CD4-positive, alpha-beta T cell treated with Interleukin-15 for 1 hour (primary cell): ENCODE results near the gene HSF2BP.
"Not testable (repeated sequence)": the region's sequence is repeated elsewhere in the genome, so short reads cannot be mapped to it uniquely, and the experiment has no call there.

Experiments
- DNase-seq: peaks from one replicate; pipeline ENCODE4 v3.0.0-alpha.2; 2020

HSF2BP gene

DNA sequence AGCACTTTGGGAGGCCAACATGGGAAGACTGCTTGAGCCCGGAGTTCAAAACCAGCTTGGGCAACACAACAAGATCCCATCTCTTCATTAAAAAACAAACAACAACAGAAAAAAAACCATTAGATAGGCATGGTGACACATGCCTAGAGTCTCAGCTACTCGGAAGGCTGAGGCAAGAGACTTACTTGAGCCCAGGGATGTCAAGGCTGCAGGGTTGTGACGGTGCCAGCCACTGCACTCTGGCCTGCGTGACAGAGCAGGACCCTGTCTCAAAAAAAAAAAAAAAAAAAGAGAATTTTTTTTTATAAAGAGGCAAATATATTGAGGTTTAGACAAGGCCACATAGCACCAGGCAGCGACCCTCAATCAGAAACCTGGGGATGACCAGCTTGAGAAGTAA, 62.7 kb downstream of the HSF2BP start:
- DNase-seq, result no peak

DNA sequence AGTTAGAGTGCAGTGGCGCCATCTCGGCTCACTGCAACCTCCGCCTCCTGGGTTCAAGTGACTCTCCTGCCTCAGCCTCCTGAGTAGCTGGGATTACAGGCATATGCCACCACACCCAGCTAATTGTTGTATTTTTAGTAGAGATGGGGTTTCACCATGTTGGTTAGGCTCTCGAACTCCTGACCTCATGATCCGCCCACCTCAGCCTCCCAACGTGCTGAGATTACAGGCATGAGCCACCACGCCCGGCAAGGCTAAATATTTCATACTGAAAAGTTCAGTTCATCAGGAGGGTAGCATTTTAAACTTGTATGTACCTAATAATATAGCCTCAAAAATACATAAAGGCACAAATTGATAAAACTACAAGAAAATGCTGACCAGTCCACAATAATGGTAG, 63.5 kb downstream of the HSF2BP start:
- not testable (repeated sequence) for DNase-seq

DNA sequence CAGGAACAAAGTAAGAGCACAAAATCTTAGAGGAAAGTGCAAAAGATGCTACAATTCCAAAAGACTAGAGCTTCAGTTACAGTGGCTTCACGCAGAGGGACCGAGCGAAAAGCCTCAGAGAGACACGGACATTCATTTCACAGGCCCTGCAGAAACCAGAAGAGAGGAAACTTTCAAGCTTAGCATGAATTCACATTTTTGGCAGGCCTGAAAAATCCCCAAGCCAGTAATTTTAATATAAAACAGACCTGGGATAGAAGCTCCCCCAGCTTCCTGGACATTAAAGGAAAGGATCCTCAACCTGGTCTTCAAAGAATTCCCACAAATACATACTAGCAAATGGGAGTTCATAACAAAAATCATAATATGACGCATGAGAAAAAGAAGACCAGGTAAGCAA, 66.2 kb downstream of the HSF2BP start:
- no peak for DNase-seq

DNA sequence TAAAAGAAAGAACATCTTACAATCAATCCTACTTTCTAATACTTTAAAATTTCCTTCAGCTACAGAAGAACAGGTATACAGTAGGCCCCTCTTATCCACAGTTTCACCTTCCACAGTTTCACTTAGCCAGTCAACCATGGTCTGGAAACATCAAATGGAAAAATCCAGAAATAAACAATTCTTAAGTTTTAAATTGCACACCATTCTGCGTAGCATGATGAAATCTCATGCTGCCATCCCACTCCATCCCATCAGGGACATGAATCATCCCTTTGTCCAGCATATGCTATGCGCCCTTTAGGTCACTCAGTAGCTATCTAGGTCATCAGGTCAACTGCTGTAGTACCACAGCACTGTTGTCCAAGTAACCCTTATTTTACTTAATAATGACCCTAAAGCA, 67.7 kb downstream of the HSF2BP start:
- no peak for DNase-seq

DNA sequence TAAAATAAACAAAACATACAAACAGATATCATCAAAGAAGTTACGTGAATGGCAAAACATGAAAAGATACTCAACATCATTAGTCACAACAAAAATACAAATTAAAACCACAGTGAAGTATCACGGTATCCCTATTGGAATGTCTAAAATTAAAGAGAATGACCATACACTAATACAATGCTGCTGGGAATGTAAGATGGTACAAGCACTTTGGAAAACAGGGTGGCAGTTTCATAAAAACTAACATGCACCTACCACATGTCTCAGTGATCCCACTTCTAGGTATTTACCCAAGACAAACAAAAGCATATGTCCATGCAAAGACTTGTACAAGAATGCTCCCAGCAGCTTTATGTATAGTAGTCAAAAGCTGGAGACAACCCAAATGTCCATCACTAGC, 69.1 kb downstream of the HSF2BP start:
- DNase-seq, result no peak

DNA sequence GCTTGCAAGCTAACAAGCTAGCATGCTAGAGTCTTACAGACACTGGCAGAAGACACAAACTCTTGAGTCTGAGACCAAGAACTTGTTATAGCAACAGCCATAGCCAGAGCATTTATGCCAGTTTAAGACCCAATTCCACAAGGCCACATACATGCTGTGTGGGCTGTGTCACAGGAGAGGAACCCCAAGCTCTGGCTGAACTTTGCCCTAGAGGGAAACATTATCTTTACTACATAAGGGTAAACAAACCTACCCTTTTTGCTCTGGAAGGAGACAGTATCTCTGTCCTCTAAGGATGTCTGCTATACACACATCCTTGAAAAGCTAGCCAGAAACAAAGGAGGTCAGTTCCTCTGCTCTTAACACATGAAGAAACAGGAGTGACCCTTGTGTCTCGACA, 70.3 kb downstream of the HSF2BP start:
- DNase-seq, result no peak

GRCh38 chr21:43585924-43586413, 73.3 kb downstream of the HSF2BP start:
- no peak for DNase-seq

DNA sequence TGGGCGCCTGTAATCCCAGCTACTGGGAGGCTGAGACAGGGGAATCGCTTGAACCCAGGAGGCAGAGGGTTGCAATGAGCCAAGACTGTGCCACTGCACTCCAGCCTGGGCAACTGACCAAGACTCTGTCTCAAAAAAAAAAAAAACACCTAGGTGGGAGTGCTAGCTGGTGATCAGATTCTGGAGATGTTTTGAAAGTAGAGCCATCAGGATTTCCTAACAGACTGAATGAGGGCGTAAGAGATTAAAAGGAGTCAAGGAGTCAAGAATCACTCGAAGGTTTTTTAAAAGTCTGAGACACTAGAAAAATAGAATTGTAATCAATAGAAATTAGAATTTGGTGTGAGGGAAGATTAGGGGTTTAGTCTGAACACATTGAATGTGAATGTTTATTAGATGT, 73.8 kb downstream of the HSF2BP start:
- no peak for DNase-seq

- DNase-seq, result no peak
Measured at GRCh38 chr21:43581453-43581852, 77.8 kb downstream of the HSF2BP start.

GRCh38 chr21:43578677-43579303, 80.5 kb downstream of the HSF2BP start:
- DNase-seq, result no peak

GRCh38 chr21:43575473-43575844, 83.8 kb downstream of the HSF2BP start:
- DNase-seq, result no peak

- peak; percentile 30 for DNase-seq
Measured at GRCh38 chr21:43574741-43575472, 84.4 kb downstream of the HSF2BP start.

GRCh38 chr21:43573921-43574320, 85.4 kb downstream of the HSF2BP start:
- DNase-seq, result no peak

- no peak for DNase-seq
Measured at GRCh38 chr21:43572446-43572845, 86.8 kb downstream of the HSF2BP start.

GRCh38 chr21:43571976-43572375, 87.3 kb downstream of the HSF2BP start:
- no peak for DNase-seq

- not testable (repeated sequence) for DNase-seq
Measured at GRCh38 chr21:43570195-43570594, 89.1 kb downstream of the HSF2BP start.

GRCh38 chr21:43562451-43562850, 96.8 kb downstream of the HSF2BP start:
- DNase-seq, result not testable (repeated sequence)

- DNase-seq, result not testable (repeated sequence)
Measured at GRCh38 chr21:43540561-43540960, 118.7 kb downstream of the HSF2BP start.

- DNase-seq, result not testable (repeated sequence)
Measured at GRCh38 chr21:43522495-43523131, 136.7 kb downstream of the HSF2BP start.

DNA sequence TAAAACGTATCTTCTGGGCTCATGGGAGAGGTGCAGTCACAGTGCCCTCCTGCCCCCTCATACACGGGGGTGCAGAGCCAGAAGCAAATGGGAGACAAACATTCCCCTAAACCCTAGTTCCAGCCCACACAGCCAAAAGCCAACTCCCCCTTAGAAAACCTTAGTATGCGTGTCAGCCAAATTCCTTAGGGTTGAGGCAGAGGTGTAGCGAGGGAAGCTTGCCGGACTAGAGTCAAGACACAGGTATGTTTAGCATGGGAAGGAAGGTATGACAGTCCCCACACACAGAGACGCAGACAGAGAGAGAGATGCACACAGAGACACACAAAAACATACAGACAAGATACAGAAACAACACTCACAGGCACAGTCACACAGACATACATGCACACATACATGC, 141.6 kb downstream of the HSF2BP start:
- DNase-seq, result not testable (repeated sequence)

DNA sequence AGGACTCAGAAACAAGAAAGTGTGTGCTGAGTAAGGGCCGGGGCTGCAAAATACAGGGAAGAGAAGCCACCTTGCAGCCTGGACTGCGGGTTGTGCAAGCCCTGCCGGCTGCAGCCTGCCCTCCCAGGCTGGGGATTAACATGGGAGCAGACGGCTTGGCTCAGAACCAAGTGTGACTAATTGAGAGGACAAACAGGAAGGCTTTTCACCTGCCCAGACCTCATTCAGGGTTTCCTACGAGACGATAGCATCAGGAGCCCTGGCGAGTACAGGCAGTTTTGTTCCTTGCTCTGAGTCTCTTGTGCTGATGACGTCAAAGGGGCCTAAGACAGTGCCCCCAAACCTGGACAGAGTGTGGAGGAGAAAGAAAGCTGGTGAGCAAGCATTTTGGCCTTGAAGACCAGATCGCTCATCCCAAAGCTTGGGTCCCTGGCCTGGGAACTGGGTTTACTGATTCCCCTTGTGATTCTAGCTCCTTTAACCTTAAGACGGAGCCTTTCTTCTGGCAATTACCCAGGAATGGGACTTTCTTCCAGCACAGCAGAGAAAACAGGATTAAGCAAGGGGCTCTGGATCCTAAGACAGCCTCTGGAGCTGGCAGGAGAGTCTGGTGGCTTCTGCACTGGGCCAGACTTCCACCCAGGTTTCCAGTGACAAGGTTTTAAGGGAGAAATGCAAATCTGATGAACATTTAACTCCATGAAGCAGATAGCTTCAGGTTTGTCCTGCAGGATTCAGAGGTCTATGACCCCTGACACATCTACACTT, 142.2 kb downstream of the HSF2BP start:
- not testable (repeated sequence) for DNase-seq

DNA sequence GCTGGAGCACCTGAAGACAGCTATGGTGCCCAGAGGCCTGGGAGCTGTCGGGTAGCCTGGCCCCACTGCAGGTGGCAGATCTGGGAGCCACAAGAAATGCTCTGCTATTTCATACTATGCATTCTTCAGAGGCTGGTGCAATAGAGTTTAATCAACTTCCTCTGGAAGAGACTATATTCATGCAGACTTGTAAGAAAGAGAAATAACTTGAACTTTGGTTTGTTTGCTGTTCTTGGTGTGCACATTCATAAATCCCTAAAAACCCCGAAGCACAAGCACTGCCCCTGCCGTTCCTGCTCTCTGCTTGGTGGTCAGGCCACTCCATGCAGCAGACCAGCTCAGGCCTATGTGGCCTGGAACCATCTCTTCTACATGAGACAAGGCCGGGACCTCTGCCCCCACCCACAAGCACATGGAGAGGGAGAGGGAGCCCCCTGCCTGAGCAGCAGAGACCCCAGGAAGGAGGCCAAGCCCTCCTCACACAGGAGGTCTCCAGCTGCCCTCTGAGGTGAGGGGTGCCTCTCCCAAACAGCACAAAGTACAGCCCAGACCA, 142.9 kb downstream of the HSF2BP start:
- DNase-seq, result not testable (repeated sequence)

DNA sequence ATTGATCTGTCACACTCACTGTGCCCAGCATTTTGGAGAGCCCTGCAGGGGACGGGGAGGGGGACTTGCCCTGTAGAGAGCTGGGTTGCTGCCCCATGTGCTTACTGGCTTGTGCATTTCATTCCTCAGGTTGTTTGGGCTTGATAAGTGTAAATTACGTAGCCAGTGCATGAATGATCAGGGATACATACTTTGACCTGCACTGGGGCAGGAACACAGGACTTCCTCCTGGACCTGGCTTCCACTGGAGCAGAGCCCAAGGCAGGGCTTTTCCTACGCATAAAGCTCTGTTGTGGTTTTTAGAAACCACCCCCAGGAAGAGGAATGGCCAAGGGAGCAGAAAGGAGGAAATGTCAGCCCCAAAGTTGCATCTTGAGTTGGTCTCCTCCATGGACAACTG, 144.5 kb downstream of the HSF2BP start:
- DNase-seq, result not testable (repeated sequence)
